Measurements from ENCODE around the gene SUPT4H1. TPM values are rescaled to one million over a fixed set of nuclear protein-coding genes. Genes with fewer than 3 reads are reported as not detected.

The SUPT4H1 gene
- total RNA-seq, 1 donor from 2014 or later, result 49.8 TPM

- no peak for DNase-seq (ENCODE audit: low read depth in 2 of 2)
Measured at GRCh38 chr17:58319173-58320162, 32.5 kb downstream of the SUPT4H1 start.

- DNase-seq (ENCODE audit: low read depth in 2 of 2), result no peak
Measured at GRCh38 chr17:58318627-58319172, 33.3 kb downstream of the SUPT4H1 start.

- no peak for DNase-seq (ENCODE audit: low read depth in 2 of 2)
Measured at GRCh38 chr17:58318065-58318481, 33.9 kb downstream of the SUPT4H1 start.

GRCh38 chr17:58317421-58318064 lies 34.5 kb downstream of the SUPT4H1 start:
- DNase-seq (ENCODE audit: low read depth in 2 of 2), result peak in 1 of 2 donors; percentile 38

- no peak for DNase-seq (ENCODE audit: low read depth in 2 of 2)
Measured at GRCh38 chr17:58316260-58316960, 35.6 kb downstream of the SUPT4H1 start.

- DNase-seq (ENCODE audit: low read depth in 2 of 2), result no peak
Measured at GRCh38 chr17:58315750-58316149, 36.3 kb downstream of the SUPT4H1 start.

GRCh38 chr17:58315281-58315711 lies 36.7 kb downstream of the SUPT4H1 start:
- no peak for DNase-seq (ENCODE audit: low read depth in 2 of 2)

GRCh38 chr17:58314706-58315015 lies 37.3 kb downstream of the SUPT4H1 start:
- no peak for DNase-seq (ENCODE audit: low read depth in 2 of 2)

GRCh38 chr17:58313815-58314705 lies 37.9 kb downstream of the SUPT4H1 start:
- no peak for DNase-seq (ENCODE audit: low read depth in 2 of 2)

- DNase-seq (ENCODE audit: low read depth in 2 of 2), result no peak
Measured at GRCh38 chr17:58312829-58313228, 39.2 kb downstream of the SUPT4H1 start.

GRCh38 chr17:58312021-58312630 lies 39.9 kb downstream of the SUPT4H1 start:
- DNase-seq (ENCODE audit: low read depth in 2 of 2), result no peak

GRCh38 chr17:58311429-58311894 lies 40.5 kb downstream of the SUPT4H1 start:
- no peak for DNase-seq (ENCODE audit: low read depth in 2 of 2)

GRCh38 chr17:58310511-58311428 lies 41.2 kb downstream of the SUPT4H1 start:
- no peak for DNase-seq (ENCODE audit: low read depth in 2 of 2)

GRCh38 chr17:58309918-58310259 lies 42.1 kb downstream of the SUPT4H1 start:
- DNase-seq (ENCODE audit: low read depth in 2 of 2), result no peak

- no peak for DNase-seq (ENCODE audit: low read depth in 2 of 2)
Measured at GRCh38 chr17:58308985-58309917, 42.8 kb downstream of the SUPT4H1 start.

GRCh38 chr17:58308173-58308984 lies 43.6 kb downstream of the SUPT4H1 start:
- DNase-seq (ENCODE audit: low read depth in 2 of 2), result peak in 1 of 2 donors; percentile 24

GRCh38 chr17:58307468-58308172 lies 44.4 kb downstream of the SUPT4H1 start:
- DNase-seq (ENCODE audit: low read depth in 2 of 2), result no peak

Measured in dermis microvascular lymphatic vessel endothelial cell (primary cell).